ENCODE data around the gene TPSAB1.

DNA sequence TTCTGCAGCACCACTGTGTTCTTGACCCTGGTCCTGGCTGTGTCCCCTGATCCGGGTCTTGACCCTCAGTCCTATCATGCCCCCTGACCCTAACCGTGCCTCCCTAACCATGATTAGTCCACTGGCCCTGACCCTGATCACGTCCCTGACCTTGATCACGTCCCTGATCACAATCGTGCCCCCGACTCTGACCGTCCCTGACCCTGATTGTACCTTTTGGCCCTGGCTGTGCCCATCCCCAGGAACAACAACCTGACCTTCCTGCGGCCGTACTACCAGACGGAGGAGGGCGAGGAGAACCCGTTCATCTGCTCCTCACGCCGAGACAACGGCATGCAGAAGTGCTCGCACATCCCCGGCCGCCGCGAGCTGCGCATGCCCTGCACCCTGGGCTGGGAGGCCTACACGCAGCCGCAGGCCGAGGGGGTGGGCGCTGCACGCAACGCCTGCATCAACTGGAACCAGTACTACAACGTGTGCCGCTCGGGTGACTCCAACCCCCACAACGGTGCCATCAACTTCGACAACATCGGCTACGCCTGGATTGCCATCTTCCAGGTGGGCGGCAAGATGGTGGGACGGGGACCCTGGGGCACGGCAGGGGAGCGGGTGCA, 40.4 kb upstream of the TPSAB1 start:
- TF ChIP-seq, protein P1, sequence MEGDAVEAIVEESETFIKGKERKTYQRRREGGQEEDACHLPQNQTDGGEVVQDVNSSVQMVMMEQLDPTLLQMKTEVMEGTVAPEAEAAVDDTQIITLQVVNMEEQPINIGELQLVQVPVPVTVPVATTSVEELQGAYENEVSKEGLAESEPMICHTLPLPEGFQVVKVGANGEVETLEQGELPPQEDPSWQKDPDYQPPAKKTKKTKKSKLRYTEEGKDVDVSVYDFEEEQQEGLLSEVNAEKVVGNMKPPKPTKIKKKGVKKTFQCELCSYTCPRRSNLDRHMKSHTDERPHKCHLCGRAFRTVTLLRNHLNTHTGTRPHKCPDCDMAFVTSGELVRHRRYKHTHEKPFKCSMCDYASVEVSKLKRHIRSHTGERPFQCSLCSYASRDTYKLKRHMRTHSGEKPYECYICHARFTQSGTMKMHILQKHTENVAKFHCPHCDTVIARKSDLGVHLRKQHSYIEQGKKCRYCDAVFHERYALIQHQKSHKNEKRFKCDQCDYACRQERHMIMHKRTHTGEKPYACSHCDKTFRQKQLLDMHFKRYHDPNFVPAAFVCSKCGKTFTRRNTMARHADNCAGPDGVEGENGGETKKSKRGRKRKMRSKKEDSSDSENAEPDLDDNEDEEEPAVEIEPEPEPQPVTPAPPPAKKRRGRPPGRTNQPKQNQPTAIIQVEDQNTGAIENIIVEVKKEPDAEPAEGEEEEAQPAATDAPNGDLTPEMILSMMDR (IDR thresholded peaks at IDR 0.05): no peak
- TF ChIP-seq POLR2A (IDR thresholded peaks at IDR 0.05): no peak
- TF ChIP-seq POLR2AphosphoS5 (IDR thresholded peaks at IDR 0.05): no peak

Data from prostate gland (tissue), 2 donors.